ENCODE data around the gene GTF2H2C.
A peak's percentile ranks its signal among the peaks of the same experiment; 100 is the strongest.
"Not testable (repeated sequence)": the region's sequence is repeated elsewhere in the genome, so short reads cannot be mapped to it uniquely, and the experiment has no call there.

The GTF2H2C gene

GRCh38 chr5:69559908-69560330, at the start of gene GTF2H2C:
Gene GTF2H2C (plus strand): TSS chr5:69560191. CDS start chr5:69565133, 4,942 bp downstream.
- CTCF ChIA-PET; DNase-seq (ENCODE audit: low spot score); POLR2A ChIA-PET (ENCODE audit: low non-redundant PET); H3K27ac ChIP-seq: not testable (repeated sequence)
- TF ChIP-seq, protein P1, sequence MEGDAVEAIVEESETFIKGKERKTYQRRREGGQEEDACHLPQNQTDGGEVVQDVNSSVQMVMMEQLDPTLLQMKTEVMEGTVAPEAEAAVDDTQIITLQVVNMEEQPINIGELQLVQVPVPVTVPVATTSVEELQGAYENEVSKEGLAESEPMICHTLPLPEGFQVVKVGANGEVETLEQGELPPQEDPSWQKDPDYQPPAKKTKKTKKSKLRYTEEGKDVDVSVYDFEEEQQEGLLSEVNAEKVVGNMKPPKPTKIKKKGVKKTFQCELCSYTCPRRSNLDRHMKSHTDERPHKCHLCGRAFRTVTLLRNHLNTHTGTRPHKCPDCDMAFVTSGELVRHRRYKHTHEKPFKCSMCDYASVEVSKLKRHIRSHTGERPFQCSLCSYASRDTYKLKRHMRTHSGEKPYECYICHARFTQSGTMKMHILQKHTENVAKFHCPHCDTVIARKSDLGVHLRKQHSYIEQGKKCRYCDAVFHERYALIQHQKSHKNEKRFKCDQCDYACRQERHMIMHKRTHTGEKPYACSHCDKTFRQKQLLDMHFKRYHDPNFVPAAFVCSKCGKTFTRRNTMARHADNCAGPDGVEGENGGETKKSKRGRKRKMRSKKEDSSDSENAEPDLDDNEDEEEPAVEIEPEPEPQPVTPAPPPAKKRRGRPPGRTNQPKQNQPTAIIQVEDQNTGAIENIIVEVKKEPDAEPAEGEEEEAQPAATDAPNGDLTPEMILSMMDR (conservative IDR thresholded peaks at IDR 0.05; ENCODE audit: low read depth), result peak; percentile 35; the same call in 1 of the 2 replicates

- TF ChIP-seq, protein P1 (conservative IDR thresholded peaks at IDR 0.05; ENCODE audit: low read depth), result no peak
- DNase-seq (ENCODE audit: low spot score), result no peak
- ChIA-PET POLR2A (ENCODE audit: low non-redundant PET) (no interaction called here), CTCF (interaction anchor here (0.5 kb wide), 1 partner anchor 12 kb away, joined by 3 read pairs; no protein-coding TSS in a partner anchor)
- H3K27ac ChIP-seq, result no peak overlapping the region
Measured at GRCh38 chr5:69510694-69511093, 49.3 kb upstream of the GTF2H2C start.

- ChIA-PET CTCF (no interaction called here), POLR2A (ENCODE audit: low non-redundant PET) (no interaction called here)
- no peak overlapping the region for H3K27ac ChIP-seq
- TF ChIP-seq, protein P1 (conservative IDR thresholded peaks at IDR 0.05; ENCODE audit: low read depth), result no peak
- peak; percentile 77 for DNase-seq (ENCODE audit: low spot score)
Measured at GRCh38 chr5:69512740-69513260, 47.2 kb upstream of the GTF2H2C start.

DNA sequence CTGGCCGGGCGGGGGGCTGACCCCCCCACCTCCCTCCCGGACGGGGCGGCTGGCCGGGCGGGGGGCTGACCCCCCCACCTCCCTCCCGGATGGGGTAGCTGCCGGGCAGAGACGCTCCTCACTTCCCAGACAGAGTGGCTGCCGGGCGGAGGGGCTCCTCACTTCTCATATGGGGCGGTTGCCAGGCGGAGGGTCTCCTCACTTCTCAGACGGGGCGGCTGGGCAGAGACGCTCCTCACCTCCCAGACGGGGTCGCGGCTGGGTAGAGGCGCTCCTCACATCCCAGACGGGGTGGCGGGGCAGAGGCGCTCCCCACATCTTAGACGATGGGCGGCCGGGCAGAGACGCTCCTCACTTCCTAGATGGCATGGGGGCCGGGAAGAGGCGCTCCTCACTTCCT, 44.4 kb upstream of the GTF2H2C start:
- CTCF ChIA-PET; H3K27ac ChIP-seq; POLR2A ChIA-PET (ENCODE audit: low non-redundant PET); DNase-seq (ENCODE audit: low spot score): not testable (repeated sequence)

- ChIA-PET POLR2A (ENCODE audit: low non-redundant PET) (no interaction called here), CTCF (interaction anchor here (0.6 kb wide), 3 partner anchors 24 to 446 kb away, joined by 3 to 4 read pairs (median 4); partner anchors contain the start of gene OCLN)
- TF ChIP-seq, protein P1 (conservative IDR thresholded peaks at IDR 0.05; ENCODE audit: low read depth), result no peak
Measured at GRCh38 chr5:69516769-69517168, 43.2 kb upstream of the GTF2H2C start.

DNA sequence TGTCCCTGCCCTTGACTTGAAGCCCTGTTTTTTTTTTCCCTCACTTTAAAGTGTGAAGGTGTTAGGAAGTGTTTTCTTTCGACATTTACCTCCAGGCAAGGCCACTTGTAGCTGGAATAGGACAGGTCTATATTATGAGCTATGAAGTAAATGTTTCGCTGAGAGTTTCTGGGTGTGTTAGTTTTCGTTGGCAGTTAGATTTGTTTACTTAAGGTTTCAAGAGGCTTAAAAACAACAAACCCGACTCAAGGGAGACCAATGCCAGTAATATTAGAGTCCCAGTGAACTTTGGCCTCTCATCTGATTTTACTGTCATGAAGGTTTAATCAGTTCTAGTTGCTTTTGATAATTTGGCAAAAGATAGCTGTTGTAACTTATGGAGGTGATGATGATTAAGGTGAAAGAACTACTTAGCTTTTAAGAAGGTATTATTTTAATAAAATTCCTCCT, 42.2 kb upstream of the GTF2H2C start:
- ChIA-PET POLR2A (ENCODE audit: low non-redundant PET) (interaction anchor here (1.0 kb wide), 1 partner anchor 25 kb away, joined by 3 read pairs; the partner anchor contains the start of gene OCLN), CTCF (no interaction called here)
- DNase-seq (ENCODE audit: low spot score), result peak; percentile 37
- TF ChIP-seq, protein P1 (conservative IDR thresholded peaks at IDR 0.05; ENCODE audit: low read depth), result no peak
- no peak overlapping the region for H3K27ac ChIP-seq

More at GRCh38 chr5:69516769-69517168, 43.2 kb upstream of the GTF2H2C start:
- DNase-seq (ENCODE audit: low spot score), result no peak
- no peak overlapping the region for H3K27ac ChIP-seq

GRCh38 chr5:69519285-69519684, 40.7 kb upstream of the GTF2H2C start:
- no peak overlapping the region for H3K27ac ChIP-seq
- ChIA-PET CTCF (no interaction called here), POLR2A (ENCODE audit: low non-redundant PET) (interaction anchor here (0.7 kb wide), 1 partner anchor 186 kb away, joined by 4 read pairs; the partner anchor contains the start of gene CCDC125)
- no peak for DNase-seq (ENCODE audit: low spot score)
- TF ChIP-seq, protein P1 (conservative IDR thresholded peaks at IDR 0.05; ENCODE audit: low read depth), result no peak

All from RWPE1 (cell line).